GM12864 (cell line): Measurements from ENCODE around the gene PEX5.
"Not testable (repeated sequence)": the region's sequence is repeated elsewhere in the genome, so short reads cannot be mapped to it uniquely, and the experiment has no call there.

Source experiments
- DNase-seq: peaks from one replicate; pipeline ENCODE4 v3.0.0-alpha.2; 2011; ENCODE audit warnings: low read depth
- H3K4me3 ChIP-seq: 2 replicates; pipeline ENCODE4 v1.5.1; 2011; ENCODE audit warnings: mild to moderate bottlenecking, low read depth, low read length, control low read depth
- TF ChIP-seq, protein P1 (sequence below): IDR thresholded peaks from 2 replicates; pipeline ENCODE4 v1.5.1; 2011; ENCODE audit warnings: low read depth, mild to moderate bottlenecking, moderate library complexity, low read length, control low read depth, inconsistent platforms; ENCODE audit errors: missing control alignments

The PEX5 gene

DNA sequence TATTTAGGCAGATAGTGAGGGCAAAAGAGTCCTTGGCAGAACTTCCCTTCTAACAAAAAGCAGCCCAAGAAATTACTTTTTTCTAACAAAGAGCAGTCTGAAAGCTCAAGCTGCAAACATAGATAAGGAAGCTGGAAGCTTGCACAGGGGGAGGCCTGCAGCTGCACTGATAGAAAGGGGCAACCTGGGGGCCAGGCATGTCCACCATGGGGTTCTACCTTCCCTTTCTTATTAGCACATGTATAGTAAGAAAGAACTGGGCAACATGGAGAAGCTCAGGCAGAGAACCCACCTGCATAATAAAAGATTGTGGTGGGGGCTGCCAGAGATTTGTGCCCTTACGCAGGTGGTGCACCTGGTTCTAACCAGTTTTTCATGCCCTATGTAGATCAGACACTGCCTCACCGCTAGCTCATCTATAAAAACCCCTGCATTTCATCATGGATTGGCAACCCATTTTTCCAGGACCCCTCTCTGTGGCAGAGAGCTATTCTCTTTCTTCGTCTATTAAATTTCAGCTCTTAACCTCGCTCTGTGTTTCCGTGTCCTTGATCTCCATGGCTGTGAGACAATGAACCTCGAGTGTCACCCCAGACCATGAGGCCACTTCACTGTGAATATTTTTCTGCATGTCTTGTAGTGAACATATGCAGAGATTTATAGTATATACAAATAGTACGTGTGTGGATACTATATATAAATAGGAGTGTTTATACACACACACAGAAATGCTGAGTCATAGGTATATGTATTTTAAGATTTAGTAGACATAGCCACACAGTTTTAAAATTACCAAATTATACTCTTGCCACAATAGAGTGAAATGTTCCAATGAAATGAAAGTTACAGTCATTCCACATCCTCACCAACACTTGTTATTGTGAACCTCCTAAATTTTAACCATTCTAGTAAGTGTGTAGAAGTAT is 53.0 kb downstream of the PEX5 start:
- H3K4me3 ChIP-seq, result no peak overlapping the region
- DNase-seq, result no peak
- TF ChIP-seq, protein P1, sequence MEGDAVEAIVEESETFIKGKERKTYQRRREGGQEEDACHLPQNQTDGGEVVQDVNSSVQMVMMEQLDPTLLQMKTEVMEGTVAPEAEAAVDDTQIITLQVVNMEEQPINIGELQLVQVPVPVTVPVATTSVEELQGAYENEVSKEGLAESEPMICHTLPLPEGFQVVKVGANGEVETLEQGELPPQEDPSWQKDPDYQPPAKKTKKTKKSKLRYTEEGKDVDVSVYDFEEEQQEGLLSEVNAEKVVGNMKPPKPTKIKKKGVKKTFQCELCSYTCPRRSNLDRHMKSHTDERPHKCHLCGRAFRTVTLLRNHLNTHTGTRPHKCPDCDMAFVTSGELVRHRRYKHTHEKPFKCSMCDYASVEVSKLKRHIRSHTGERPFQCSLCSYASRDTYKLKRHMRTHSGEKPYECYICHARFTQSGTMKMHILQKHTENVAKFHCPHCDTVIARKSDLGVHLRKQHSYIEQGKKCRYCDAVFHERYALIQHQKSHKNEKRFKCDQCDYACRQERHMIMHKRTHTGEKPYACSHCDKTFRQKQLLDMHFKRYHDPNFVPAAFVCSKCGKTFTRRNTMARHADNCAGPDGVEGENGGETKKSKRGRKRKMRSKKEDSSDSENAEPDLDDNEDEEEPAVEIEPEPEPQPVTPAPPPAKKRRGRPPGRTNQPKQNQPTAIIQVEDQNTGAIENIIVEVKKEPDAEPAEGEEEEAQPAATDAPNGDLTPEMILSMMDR, result no peak

DNA sequence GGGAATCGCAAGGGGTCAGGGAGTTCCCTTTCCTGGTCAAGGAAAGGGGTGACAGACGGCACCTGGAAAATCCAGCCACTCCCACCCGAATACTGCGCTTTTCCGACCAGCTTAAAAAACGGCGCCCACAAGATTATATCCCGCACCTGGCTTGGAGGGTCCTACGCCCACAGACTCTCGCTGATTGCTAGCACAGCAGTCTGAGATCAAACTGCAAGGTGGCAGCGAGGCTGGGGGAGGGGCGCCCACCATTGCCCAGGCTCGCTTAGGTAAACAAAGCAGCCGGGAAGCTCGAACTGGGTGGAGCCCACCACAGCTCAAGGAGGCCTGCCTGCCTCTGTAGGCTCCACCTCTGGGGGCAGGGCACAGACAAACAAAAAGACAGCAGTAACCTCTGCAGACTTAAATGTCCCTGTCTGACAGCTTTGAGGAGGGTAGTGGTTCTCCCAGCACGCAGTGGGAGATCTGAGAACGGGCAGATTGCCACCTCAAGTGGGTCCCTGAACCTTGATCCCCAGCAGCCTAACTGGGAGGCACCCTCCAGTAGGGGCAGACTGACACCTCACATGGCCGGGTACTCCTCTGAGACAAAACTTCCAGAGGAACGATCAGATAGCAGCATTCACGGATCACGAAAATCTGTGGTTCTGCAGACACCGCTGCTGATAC is 62.0 kb downstream of the PEX5 start:
- H3K4me3 ChIP-seq, DNase-seq: not testable (repeated sequence)

DNA sequence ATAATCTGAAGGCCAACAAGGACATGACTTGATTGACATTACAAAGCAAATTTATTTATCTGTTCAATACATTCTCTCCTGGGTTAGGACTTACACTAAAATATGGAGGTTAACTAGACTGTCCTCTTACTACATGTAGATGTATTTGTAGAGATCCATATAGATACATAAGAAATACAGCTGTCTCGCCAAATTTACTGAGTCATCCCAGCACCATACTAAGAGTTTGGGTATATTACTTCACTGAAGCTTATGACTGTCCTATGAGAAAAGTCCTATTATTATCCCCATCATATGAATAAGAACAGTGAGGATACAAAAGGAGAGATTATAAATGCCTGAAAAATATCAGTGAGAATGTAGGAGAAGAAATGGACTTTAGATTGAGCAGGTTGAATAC is 69.6 kb downstream of the PEX5 start:
- H3K4me3 ChIP-seq, result no peak overlapping the region
- TF ChIP-seq, protein P1, result no peak
- no peak for DNase-seq
